K562 (cell line): ENCODE results near the gene RBBP8. TPM values are rescaled to one million over a fixed set of nuclear protein-coding genes. Genes with fewer than 3 reads are reported as not detected.
A peak's percentile ranks its signal among the peaks of the same experiment; 100 is the strongest.

ENCODE experiments used
- CEBPB ChIP-seq: fragments of 450-650 bp; IDR thresholded peaks from 2 replicates; pipeline ENCODE4 v1.6.1; 2016; ENCODE audit warnings: missing genetic modification characterization, missing compliant biosample characterization
- ESRRB ChIP-seq: fragments of 250-450 bp; sonication (Bioruptor Pico); IDR thresholded peaks from 2 replicates; pipeline ENCODE4 v1.5.0; 2020; ENCODE audit warnings: mild to moderate bottlenecking, moderate library complexity, borderline replicate concordance
- GTF2E2 ChIP-seq: fragments of 200-800 bp; sonication (Bioruptor generic); IDR thresholded peaks from 2 replicates; pipeline ENCODE4 v1.6.1; 2016; ENCODE audit warnings: missing genetic modification characterization, missing compliant biosample characterization
- NBN ChIP-seq: fragments of 450-650 bp; IDR thresholded peaks from 2 replicates; pipeline ENCODE4 v1.6.1; 2016; ENCODE audit warnings: low read depth, mild to moderate bottlenecking
- NCOA1 ChIP-seq: fragments of 450-650 bp; IDR thresholded peaks from 2 replicates; pipeline ENCODE4 v1.6.1; 2016; ENCODE audit warnings: low read depth
- NCOA6 ChIP-seq: fragments of 450-650 bp; IDR thresholded peaks from 2 replicates; pipeline ENCODE4 v1.6.1; 2017; ENCODE audit warnings: mild to moderate bottlenecking
- NR2C1 ChIP-seq, 2 experiments: fragments of 450-650 bp; IDR thresholded peaks; 2 replicates each; pipeline ENCODE4 v1.6.1; 2017; ENCODE audit warnings: mild to moderate bottlenecking in 2 of 2, antibody characterized with exemption in 1 of 2, inconsistent platforms in 1 of 2, missing compliant biosample characterization in 1 of 2, missing genetic modification characterization in 1 of 2
- POLR2H ChIP-seq: IDR thresholded peaks from 2 replicates; pipeline ENCODE4 v1.6.1; 2016; ENCODE audit warnings: missing genetic modification characterization, low read depth, mild to moderate bottlenecking, control low read depth, missing compliant biosample characterization, moderate library complexity
- RNF2 ChIP-seq: sonication (generic); IDR thresholded peaks from 2 replicates; pipeline ENCODE4 v1.6.1; 2016
- SPI1 ChIP-seq: IDR thresholded peaks from 2 replicates; pipeline ENCODE4 v1.6.1; 2011; ENCODE audit warnings: low read depth, low read length, control low read depth, borderline replicate concordance
- SUPT5H ChIP-seq: fragments of 450-650 bp; IDR thresholded peaks from 2 replicates; pipeline ENCODE4 v1.6.1; 2016
- U2AF2 ChIP-seq: fragments of 200-400 bp; formaldehyde crosslinking; optimal IDR thresholded peaks from 2 replicates; pipeline ENCODE3; 2017; ENCODE audit warnings: low read depth, mild to moderate bottlenecking, low read length
- ZBTB17 ChIP-seq: fragments of 450-650 bp; formaldehyde crosslinking; IDR thresholded peaks from 2 replicates; pipeline ENCODE4 v1.4.0; 2020; ENCODE audit warnings: mild to moderate bottlenecking
- ZNF23 ChIP-seq: fragments of 250-450 bp; sonication (Bioruptor Pico); IDR thresholded peaks from 2 replicates; pipeline ENCODE4 v1.4.0; 2020; ENCODE audit warnings: mild to moderate bottlenecking
- ZNF384 ChIP-seq: IDR thresholded peaks from 2 replicates; pipeline ENCODE4 v1.6.1; 2012; ENCODE audit warnings: low read depth, low read length, improper control_type of control experiment
- ZNF79 ChIP-seq: fragments of 250-450 bp; sonication (Bioruptor Pico); IDR thresholded peaks from 2 replicates; pipeline ENCODE4 v1.4.0; 2020; ENCODE audit warnings: low read depth, mild to moderate bottlenecking, moderate library complexity
- polyA plus RNA-seq, 8 experiments: library from polyadenylated mRNA; depleted of rRNA in 4 of 8; stranded (reverse) in 5 of 8; unstranded in 3 of 8; fragments of >200 nt; fragmentation: Nextera tagmentation in 2 of 8; fragmentation: Illumina TruSeq in 1 of 8; extraction: Ambion mirVana in 2 of 8; extraction: Trizol in 1 of 8; gene quantifications; 2 replicates each; pipeline versions ENCODE4 v1.2.1 to v1.2.3, GENCODE V29; 2011 to 2014; ENCODE audit warnings: inconsistent platforms in 1 of 8, missing spikeins in 1 of 8
- total RNA-seq, 7 experiments: library from RNA; depleted of rRNA in 6 of 7; stranded (reverse); fragments of >200 nt in 6 of 7; fragmentation: Illumina TruSeq in 2 of 7; extraction: Trizol in 2 of 7; gene quantifications; 2 replicates each; pipeline versions ENCODE4 v1.2.1 to v1.2.3, GENCODE V29; 2011 to 2021; ENCODE audit warnings: low replicate concordance in 1 of 7
- TF ChIP-seq, protein P1 (sequence below): IDR thresholded peaks from 2 replicates; pipeline ENCODE4 v1.6.1; 2016; ENCODE audit warnings: missing genetic modification characterization, missing compliant biosample characterization
- TF ChIP-seq, protein P2 (sequence below): sonication (generic); formaldehyde crosslinking; IDR thresholded peaks from 2 replicates; pipeline ENCODE4 v1.9.0; 2022; ENCODE audit warnings: mild to moderate bottlenecking, missing genetic modification reagents
- TF ChIP-seq, protein P3 (sequence below), 2 experiments: fragments of 200-800 bp in 1 of 2; sonication (Bioruptor generic) in 1 of 2; sonication (generic) in 1 of 2; formaldehyde crosslinking in 1 of 2; IDR thresholded peaks in 1 of 2; conservative IDR thresholded peaks in 1 of 2; 2 replicates each; pipeline versions ENCODE4 v1.5.0 to v1.6.1; 2016 to 2020; ENCODE audit warnings: missing compliant biosample characterization in 1 of 2, missing genetic modification characterization in 1 of 2, missing genetic modification reagents in 1 of 2
- TF ChIP-seq, protein P4 (sequence below), 2 experiments: fragments of 250-450 bp in 1 of 2; fragments of 450-650 bp in 1 of 2; sonication (Bioruptor Pico) in 1 of 2; IDR thresholded peaks; 2 replicates each; pipeline versions ENCODE4 v1.6.1 to v1.8.0; 2016 to 2021; ENCODE audit warnings: mild to moderate bottlenecking in 2 of 2, moderate library complexity in 2 of 2, missing compliant biosample characterization in 1 of 2, missing genetic modification characterization in 1 of 2
- TF ChIP-seq, protein P5 (sequence below), 2 experiments: fragments of 450-650 bp in 1 of 2; sonication (generic) in 1 of 2; formaldehyde crosslinking in 1 of 2; IDR thresholded peaks in 1 of 2; conservative IDR thresholded peaks in 1 of 2; 2 replicates each; pipeline versions ENCODE4 v1.6.1 to v1.8.1; 2016 to 2023; ENCODE audit warnings: mild to moderate bottlenecking in 2 of 2, moderate library complexity in 2 of 2, inconsistent platforms in 1 of 2, missing genetic modification reagents in 1 of 2
- TF ChIP-seq, protein P6 (sequence below): fragments of 450-650 bp; IDR thresholded peaks from 2 replicates; pipeline ENCODE4 v1.6.1; 2017; ENCODE audit warnings: antibody characterized with exemption

Gene RBBP8
- total and polyA plus RNA-seq, 9 of the 15 experiments (the other 6 are each of a cell fraction or from before 2014, with no cell fraction given): 28.4 to 63.1 (median 48.9) TPM

DNA sequence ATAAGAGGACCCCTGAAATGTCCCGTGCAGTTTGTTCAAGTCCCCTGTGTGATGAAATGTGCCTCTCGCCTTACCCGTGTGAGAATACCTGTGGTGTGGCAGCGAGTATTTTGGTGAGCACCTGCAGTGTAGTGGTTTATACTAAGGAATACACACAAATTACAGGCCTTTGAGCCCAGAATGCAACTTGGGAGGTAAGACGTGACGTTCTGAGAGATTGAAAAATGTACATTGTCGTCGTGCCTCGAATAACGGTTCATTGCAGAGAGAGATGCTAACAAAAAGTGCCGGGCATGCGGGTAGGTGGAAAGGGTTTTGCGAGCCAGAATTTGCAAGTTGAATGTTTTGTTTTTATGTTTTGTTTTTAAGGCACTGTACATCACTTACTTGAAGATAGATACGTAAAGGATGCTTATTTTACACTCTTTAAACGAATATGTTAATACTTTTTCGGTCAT is 867 bp downstream of the RBBP8 start (continued):
- TF ChIP-seq, protein P1, sequence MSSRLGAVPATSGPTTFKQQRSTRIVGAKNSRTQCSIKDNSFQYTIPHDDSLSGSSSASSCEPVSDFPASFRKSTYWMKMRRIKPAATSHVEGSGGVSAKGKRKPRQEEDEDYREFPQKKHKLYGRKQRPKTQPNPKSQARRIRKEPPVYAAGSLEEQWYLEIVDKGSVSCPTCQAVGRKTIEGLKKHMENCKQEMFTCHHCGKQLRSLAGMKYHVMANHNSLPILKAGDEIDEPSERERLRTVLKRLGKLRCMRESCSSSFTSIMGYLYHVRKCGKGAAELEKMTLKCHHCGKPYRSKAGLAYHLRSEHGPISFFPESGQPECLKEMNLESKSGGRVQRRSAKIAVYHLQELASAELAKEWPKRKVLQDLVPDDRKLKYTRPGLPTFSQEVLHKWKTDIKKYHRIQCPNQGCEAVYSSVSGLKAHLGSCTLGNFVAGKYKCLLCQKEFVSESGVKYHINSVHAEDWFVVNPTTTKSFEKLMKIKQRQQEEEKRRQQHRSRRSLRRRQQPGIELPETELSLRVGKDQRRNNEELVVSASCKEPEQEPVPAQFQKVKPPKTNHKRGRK: peak; percentile 55; the same call in 1 of the 2 replicates
- TF ChIP-seq ZNF79 (CRISPR knock-in tag) (no peak), POLR2H (no peak), NCOA1 (no peak), CEBPB (tag) (no peak; the same call in 1 of the 2 replicates), RNF2 (no peak), ZBTB17 (no peak), ZNF384 (no peak), ESRRB (CRISPR knock-in tag) (peak; percentile 62; the same call in 1 of the 2 replicates), GTF2E2 (tag) (no peak), NBN (no peak), NCOA6 (no peak), SPI1 (no peak), U2AF2 (no peak), SUPT5H (no peak), ZNF23 (no peak), NR2C1 (IDR thresholded peaks at IDR 0.05) (no peak), NR2C1 (tag; IDR thresholded peaks at IDR 0.05) (no peak)
- TF ChIP-seq, protein P2, sequence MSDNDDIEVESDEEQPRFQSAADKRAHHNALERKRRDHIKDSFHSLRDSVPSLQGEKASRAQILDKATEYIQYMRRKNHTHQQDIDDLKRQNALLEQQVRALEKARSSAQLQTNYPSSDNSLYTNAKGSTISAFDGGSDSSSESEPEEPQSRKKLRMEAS (CRISPR knock-in tag): no peak
- TF ChIP-seq, protein P3, sequence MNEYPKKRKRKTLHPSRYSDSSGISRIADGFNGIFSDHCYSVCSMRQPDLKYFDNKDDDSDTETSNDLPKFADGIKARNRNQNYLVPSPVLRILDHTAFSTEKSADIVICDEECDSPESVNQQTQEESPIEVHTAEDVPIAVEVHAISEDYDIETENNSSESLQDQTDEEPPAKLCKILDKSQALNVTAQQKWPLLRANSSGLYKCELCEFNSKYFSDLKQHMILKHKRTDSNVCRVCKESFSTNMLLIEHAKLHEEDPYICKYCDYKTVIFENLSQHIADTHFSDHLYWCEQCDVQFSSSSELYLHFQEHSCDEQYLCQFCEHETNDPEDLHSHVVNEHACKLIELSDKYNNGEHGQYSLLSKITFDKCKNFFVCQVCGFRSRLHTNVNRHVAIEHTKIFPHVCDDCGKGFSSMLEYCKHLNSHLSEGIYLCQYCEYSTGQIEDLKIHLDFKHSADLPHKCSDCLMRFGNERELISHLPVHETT (CRISPR knock-in tag; conservative IDR thresholded peaks at IDR 0.05 in 1 of 2, IDR thresholded peaks at IDR 0.05 in 1 of 2): no peak
- TF ChIP-seq, protein P4, sequence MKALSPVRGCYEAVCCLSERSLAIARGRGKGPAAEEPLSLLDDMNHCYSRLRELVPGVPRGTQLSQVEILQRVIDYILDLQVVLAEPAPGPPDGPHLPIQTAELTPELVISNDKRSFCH (CRISPR knock-in tag; IDR thresholded peaks at IDR 0.05): no peak
- TF ChIP-seq, protein P4 (tag; IDR thresholded peaks at IDR 0.05): no peak
- TF ChIP-seq, protein P5, sequence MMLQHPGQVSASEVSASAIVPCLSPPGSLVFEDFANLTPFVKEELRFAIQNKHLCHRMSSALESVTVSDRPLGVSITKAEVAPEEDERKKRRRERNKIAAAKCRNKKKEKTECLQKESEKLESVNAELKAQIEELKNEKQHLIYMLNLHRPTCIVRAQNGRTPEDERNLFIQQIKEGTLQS (IDR thresholded peaks at IDR 0.05): no peak
- TF ChIP-seq, protein P5 (CRISPR knock-in tag; conservative IDR thresholded peaks at IDR 0.05): no peak
- TF ChIP-seq, protein P6, sequence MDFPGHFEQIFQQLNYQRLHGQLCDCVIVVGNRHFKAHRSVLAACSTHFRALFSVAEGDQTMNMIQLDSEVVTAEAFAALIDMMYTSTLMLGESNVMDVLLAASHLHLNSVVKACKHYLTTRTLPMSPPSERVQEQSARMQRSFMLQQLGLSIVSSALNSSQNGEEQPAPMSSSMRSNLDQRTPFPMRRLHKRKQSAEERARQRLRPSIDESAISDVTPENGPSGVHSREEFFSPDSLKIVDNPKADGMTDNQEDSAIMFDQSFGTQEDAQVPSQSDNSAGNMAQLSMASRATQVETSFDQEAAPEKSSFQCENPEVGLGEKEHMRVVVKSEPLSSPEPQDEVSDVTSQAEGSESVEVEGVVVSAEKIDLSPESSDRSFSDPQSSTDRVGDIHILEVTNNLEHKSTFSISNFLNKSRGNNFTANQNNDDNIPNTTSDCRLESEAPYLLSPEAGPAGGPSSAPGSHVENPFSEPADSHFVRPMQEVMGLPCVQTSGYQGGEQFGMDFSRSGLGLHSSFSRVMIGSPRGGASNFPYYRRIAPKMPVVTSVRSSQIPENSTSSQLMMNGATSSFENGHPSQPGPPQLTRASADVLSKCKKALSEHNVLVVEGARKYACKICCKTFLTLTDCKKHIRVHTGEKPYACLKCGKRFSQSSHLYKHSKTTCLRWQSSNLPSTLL: no peak
